Stimulated activated CD8-positive, alpha-beta memory T cell treated with anti-CD3 and anti-CD28 coated beads, Interleukin-15, amount 100 ng/mL, for 4 hours (primary cell): ENCODE data around the gene CILP2.

Experiments used
- DNase-seq, 2 donors: peaks; one replicate each; pipeline ENCODE4 v3.0.0-alpha.2; 2020; ENCODE audit warnings: low read depth in 2 of 2

CILP2 gene

GRCh38 chr19:19538061-19538784 lies at the start of gene CILP2:
TSS of gene CILP2 (plus strand) at chr19:19538265. CDS start at chr19:19538350, 85 bp downstream.
- DNase-seq, result no peak

- DNase-seq, result peak; percentile 60 to 71
Observed at GRCh38 chr19:19488875-19489690, 49.0 kb upstream of the CILP2 start.

GRCh38 chr19:19489804-19490204 lies 48.3 kb upstream of the CILP2 start:
- DNase-seq, result no peak

- DNase-seq, result peak; percentile 53 to 69
Observed at GRCh38 chr19:19490214-19490968, 47.7 kb upstream of the CILP2 start.

GRCh38 chr19:19491321-19492025 lies 46.6 kb upstream of the CILP2 start:
- no peak for DNase-seq

- DNase-seq, result no peak
Observed at GRCh38 chr19:19492026-19492610, 45.9 kb upstream of the CILP2 start.

- no peak for DNase-seq
Observed at GRCh38 chr19:19493841-19494546, 44.1 kb upstream of the CILP2 start.

GRCh38 chr19:19495614-19496603 lies 42.2 kb upstream of the CILP2 start:
- DNase-seq, result no peak

- no peak for DNase-seq
Observed at GRCh38 chr19:19498255-19498991, 39.6 kb upstream of the CILP2 start.

- no peak for DNase-seq
Observed at GRCh38 chr19:19499272-19499995, 38.6 kb upstream of the CILP2 start.

- no peak for DNase-seq
Observed at GRCh38 chr19:19500975-19501644, 37.0 kb upstream of the CILP2 start.

GRCh38 chr19:19501798-19502197 lies 36.3 kb upstream of the CILP2 start:
- no peak for DNase-seq

GRCh38 chr19:19502281-19502680 lies 35.8 kb upstream of the CILP2 start:
- no peak for DNase-seq

GRCh38 chr19:19502808-19503602 lies 35.1 kb upstream of the CILP2 start:
- DNase-seq, result no peak

GRCh38 chr19:19504754-19505668 lies 33.1 kb upstream of the CILP2 start:
- DNase-seq, result no peak
